ENCODE results near the gene WDR83.
A peak's percentile ranks its signal among the peaks of the same experiment; 100 is the strongest.

Gene WDR83

GRCh38 chr19:12655546-12655945, 11.1 kb upstream of the WDR83 start:
- H3K27ac ChIP-seq (ENCODE audit: low read length): no peak overlapping the region

GRCh38 chr19:12656899-12657571, 9.6 kb upstream of the WDR83 start:
- no CpG with 5 or more reads among the region's 50 CpGs for WGBS (ENCODE audit: insufficient coverage, insufficient read length)
- Histone ChIP-seq H3K9me3 (ENCODE audit: control insufficient read depth, insufficient read depth, low read length) (no peaks in the 10 kb centered on the region), H3K27me3 (ENCODE audit: control insufficient read depth, insufficient read depth, low read length) (no peaks in the 10 kb centered on the region), H3K4me1 (ENCODE audit: control insufficient read depth, insufficient read depth, low read length) (no peaks in the 10 kb centered on the region), H3K36me3 (ENCODE audit: control insufficient read depth, insufficient read depth, low read length) (peaks cover 8% of the 10 kb centered on the region; the same call in 1 of the 2 replicates), H3K27ac (ENCODE audit: low read length) (no peak overlapping the region), H3K4me3 (ENCODE audit: low read length) (no peak overlapping the region)
- no peak for DNase-seq (ENCODE audit: low read depth, low spot score)

More at GRCh38 chr19:12655546-12655945, 11.1 kb upstream of the WDR83 start:
- Histone ChIP-seq H3K4me3 (ENCODE audit: low read length) (no peak overlapping the region), H3K9me3 (ENCODE audit: control insufficient read depth, insufficient read depth, low read length) (no peaks in the 10 kb centered on the region), H3K4me1 (ENCODE audit: control insufficient read depth, insufficient read depth, low read length) (no peaks in the 10 kb centered on the region), H3K27me3 (ENCODE audit: control insufficient read depth, insufficient read depth, low read length) (no peaks in the 10 kb centered on the region), H3K36me3 (ENCODE audit: control insufficient read depth, insufficient read depth, low read length) (peaks cover 2% of the 10 kb centered on the region; the same call in 1 of the 2 replicates)
- no CpG with 5 or more reads among the region's 8 CpGs for WGBS (ENCODE audit: insufficient coverage, insufficient read length)
- no peak for DNase-seq (ENCODE audit: low read depth, low spot score)

GRCh38 chr19:12657966-12658365, 8.6 kb upstream of the WDR83 start:
- no peak for DNase-seq (ENCODE audit: low read depth, low spot score)
- no CpG with 5 or more reads among the region's 22 CpGs for WGBS (ENCODE audit: insufficient coverage, insufficient read length)

GRCh38 chr19:12660980-12661379, 5.6 kb upstream of the WDR83 start:
- no CpG with 5 or more reads among the region's 12 CpGs for WGBS (ENCODE audit: insufficient coverage, insufficient read length)
- Histone ChIP-seq H3K9me3 (ENCODE audit: control insufficient read depth, insufficient read depth, low read length) (no peaks in the 10 kb centered on the region), H3K4me1 (ENCODE audit: control insufficient read depth, insufficient read depth, low read length) (peaks cover 3% of the 10 kb centered on the region; the same call in 1 of the 2 replicates), H3K4me3 (ENCODE audit: low read length) (no peak overlapping the region), H3K36me3 (ENCODE audit: control insufficient read depth, insufficient read depth, low read length) (peaks cover 9% of the 10 kb centered on the region; the same call in 1 of the 2 replicates), H3K27me3 (ENCODE audit: control insufficient read depth, insufficient read depth, low read length) (no peaks in the 10 kb centered on the region), H3K27ac (ENCODE audit: low read length) (no peak overlapping the region)
- DNase-seq (ENCODE audit: low read depth, low spot score): no peak

More at GRCh38 chr19:12657966-12658365, 8.6 kb upstream of the WDR83 start:
- no peaks in the 10 kb centered on the region for H3K4me1 ChIP-seq (ENCODE audit: control insufficient read depth, insufficient read depth, low read length)
- no peaks in the 10 kb centered on the region for H3K9me3 ChIP-seq (ENCODE audit: control insufficient read depth, insufficient read depth, low read length)
- H3K4me3 ChIP-seq (ENCODE audit: low read length): no peak overlapping the region
- H3K27me3 ChIP-seq (ENCODE audit: control insufficient read depth, insufficient read depth, low read length): no peaks in the 10 kb centered on the region
- peaks cover 8% of the 10 kb centered on the region; the same call in 1 of the 2 replicates for H3K36me3 ChIP-seq (ENCODE audit: control insufficient read depth, insufficient read depth, low read length)
- no peak overlapping the region for H3K27ac ChIP-seq (ENCODE audit: low read length)

GRCh38 chr19:12664406-12665280, 2.0 kb upstream of the WDR83 start:
- H3K9me3 ChIP-seq (ENCODE audit: control insufficient read depth, insufficient read depth, low read length): no peaks in the 10 kb centered on the region
- no peak overlapping the region for H3K27ac ChIP-seq (ENCODE audit: low read length)
- no CpG with 5 or more reads among the region's 29 CpGs for WGBS (ENCODE audit: insufficient coverage, insufficient read length)
- H3K27me3 ChIP-seq (ENCODE audit: control insufficient read depth, insufficient read depth, low read length): no peaks in the 10 kb centered on the region
- H3K4me3 ChIP-seq (ENCODE audit: low read length): no peak overlapping the region
- peaks cover 3% of the 10 kb centered on the region; the same call in 1 of the 2 replicates for H3K4me1 ChIP-seq (ENCODE audit: control insufficient read depth, insufficient read depth, low read length)
- DNase-seq (ENCODE audit: low read depth, low spot score): peak; percentile 90
- H3K36me3 ChIP-seq (ENCODE audit: control insufficient read depth, insufficient read depth, low read length): peaks cover 9% of the 10 kb centered on the region; the same call in 1 of the 2 replicates

GRCh38 chr19:12665281-12665573, 1.4 kb upstream of the WDR83 start:
- Histone ChIP-seq H3K9me3 (ENCODE audit: control insufficient read depth, insufficient read depth, low read length) (no peaks in the 10 kb centered on the region), H3K4me3 (ENCODE audit: low read length) (no peak overlapping the region), H3K27ac (ENCODE audit: low read length) (no peak overlapping the region), H3K36me3 (ENCODE audit: control insufficient read depth, insufficient read depth, low read length) (peaks cover 9% of the 10 kb centered on the region; the same call in 1 of the 2 replicates), H3K4me1 (ENCODE audit: control insufficient read depth, insufficient read depth, low read length) (peaks cover 3% of the 10 kb centered on the region; the same call in 1 of the 2 replicates), H3K27me3 (ENCODE audit: control insufficient read depth, insufficient read depth, low read length) (no peaks in the 10 kb centered on the region)
- DNase-seq (ENCODE audit: low read depth, low spot score): no peak
- WGBS (ENCODE audit: insufficient coverage, insufficient read length): no CpG with 5 or more reads among the region's 10 CpGs

- DNase-seq (ENCODE audit: low read depth, low spot score): no peak
- Histone ChIP-seq H3K27ac (ENCODE audit: low read length) (no peak overlapping the region), H3K9me3 (ENCODE audit: control insufficient read depth, insufficient read depth, low read length) (no peaks in the 10 kb centered on the region), H3K36me3 (ENCODE audit: control insufficient read depth, insufficient read depth, low read length) (peaks cover 9% of the 10 kb centered on the region; the same call in 1 of the 2 replicates), H3K27me3 (ENCODE audit: control insufficient read depth, insufficient read depth, low read length) (no peaks in the 10 kb centered on the region), H3K4me3 (ENCODE audit: low read length) (peak overlapping the region; percentile 65; the same call in 1 of the 2 replicates), H3K4me1 (ENCODE audit: control insufficient read depth, insufficient read depth, low read length) (peaks cover 4% of the 10 kb centered on the region)
- no CpG with 5 or more reads among the region's 12 CpGs for WGBS (ENCODE audit: insufficient coverage, insufficient read length)
Measured at GRCh38 chr19:12665671-12666264, 839 bp upstream of the WDR83 start.

- no peak for DNase-seq (ENCODE audit: low read depth, low spot score)
- Histone ChIP-seq H3K4me3 (ENCODE audit: low read length) (no peak overlapping the region), H3K9me3 (ENCODE audit: control insufficient read depth, insufficient read depth, low read length) (no peaks in the 10 kb centered on the region), H3K4me1 (ENCODE audit: control insufficient read depth, insufficient read depth, low read length) (peaks cover 4% of the 10 kb centered on the region), H3K27me3 (ENCODE audit: control insufficient read depth, insufficient read depth, low read length) (no peaks in the 10 kb centered on the region), H3K27ac (ENCODE audit: low read length) (no peak overlapping the region), H3K36me3 (ENCODE audit: control insufficient read depth, insufficient read depth, low read length) (peaks cover 7% of the 10 kb centered on the region; the same call in 1 of the 2 replicates)
- no CpG with 5 or more reads among the region's 4 CpGs for WGBS (ENCODE audit: insufficient coverage, insufficient read length)
Measured at GRCh38 chr19:12667731-12668302, 1.2 kb downstream of the WDR83 start.

GRCh38 chr19:12668346-12668745, 1.7 kb downstream of the WDR83 start:
- peak overlapping the region; percentile 91; the same call in 1 of the 2 replicates for H3K4me3 ChIP-seq (ENCODE audit: low read length)
- no peak overlapping the region for H3K27ac ChIP-seq (ENCODE audit: low read length)
- H3K9me3 ChIP-seq (ENCODE audit: control insufficient read depth, insufficient read depth, low read length): no peaks in the 10 kb centered on the region
- H3K27me3 ChIP-seq (ENCODE audit: control insufficient read depth, insufficient read depth, low read length): no peaks in the 10 kb centered on the region
- H3K4me1 ChIP-seq (ENCODE audit: control insufficient read depth, insufficient read depth, low read length): peaks cover 4% of the 10 kb centered on the region
- no peak for DNase-seq (ENCODE audit: low read depth, low spot score)
- H3K36me3 ChIP-seq (ENCODE audit: control insufficient read depth, insufficient read depth, low read length): peaks cover 10% of the 10 kb centered on the region; the same call in 1 of the 2 replicates
- no CpG with 5 or more reads among the region's 8 CpGs for WGBS (ENCODE audit: insufficient coverage, insufficient read length)

- no peak for DNase-seq (ENCODE audit: low read depth, low spot score)
- no peak overlapping the region for H3K27ac ChIP-seq (ENCODE audit: low read length)
- H3K36me3 ChIP-seq (ENCODE audit: control insufficient read depth, insufficient read depth, low read length): peaks cover 7% of the 10 kb centered on the region
Measured at GRCh38 chr19:12668932-12669269, 2.3 kb downstream of the WDR83 start.

More at GRCh38 chr19:12668932-12669269, 2.3 kb downstream of the WDR83 start:
- Histone ChIP-seq H3K27me3 (ENCODE audit: control insufficient read depth, insufficient read depth, low read length) (no peaks in the 10 kb centered on the region), H3K4me1 (ENCODE audit: control insufficient read depth, insufficient read depth, low read length) (peaks cover 4% of the 10 kb centered on the region), H3K9me3 (ENCODE audit: control insufficient read depth, insufficient read depth, low read length) (no peaks in the 10 kb centered on the region), H3K4me3 (ENCODE audit: low read length) (peak overlapping the region; percentile 91; the same call in 1 of the 2 replicates)
- WGBS (ENCODE audit: insufficient coverage, insufficient read length): no CpG with 5 or more reads among the region's 24 CpGs
